Activated naive CD8-positive, alpha-beta T cell treated with anti-CD3 and anti-CD28 coated beads, Interleukin-2, amount 10 ng/mL, durations not matched to agents 7 days and 5 days (primary cell): ENCODE results near the gene CFAP107. TPM values are rescaled to one million over a fixed set of nuclear protein-coding genes. Genes with fewer than 3 reads are reported as not detected.
"Not testable (repeated sequence)": the region's sequence is repeated elsewhere in the genome, so short reads cannot be mapped to it uniquely, and the experiment has no call there.

Source experiments
- ATAC-seq: fragments of 150-1000 bp; cut with Tn5 transposase; one replicate; pipeline ENCODE4 v1.10.0; 2021; ENCODE audit warnings: low read depth, moderate library complexity
- POLR2A ChIA-PET: fragments of 350-600 bp; sonication (Branson Sonifier 250); formaldehyde crosslinking; loops from one replicate; lab custom pipeline; 2021; ENCODE audit warnings: antibody characterized with exemption; lab: Charles Lee
- DNase-seq: peaks from one replicate; pipeline ENCODE4 v3.0.0; 2021
- H3K27ac Mint-ChIP-seq: one replicate; pipeline ENCODE4 v1.8.0; 2022; ENCODE audit warnings: mild to moderate bottlenecking, mixed read lengths
- H3K27me3 Mint-ChIP-seq: one replicate; pipeline ENCODE4 v1.8.0; 2022; ENCODE audit warnings: mild to moderate bottlenecking, moderate library complexity, mixed read lengths
- H3K36me3 Mint-ChIP-seq: one replicate; pipeline ENCODE4 v1.8.0; 2021; ENCODE audit warnings: mild to moderate bottlenecking, mixed read lengths
- H3K4me1 Mint-ChIP-seq: one replicate; pipeline ENCODE4 v1.8.0; 2021; ENCODE audit warnings: mixed read lengths
- H3K4me3 Mint-ChIP-seq: one replicate; pipeline ENCODE4 v1.8.0; 2022; ENCODE audit warnings: mild to moderate bottlenecking, moderate library complexity, mixed read lengths
- H3K9me3 Mint-ChIP-seq: one replicate; pipeline ENCODE4 v1.8.0; 2021; ENCODE audit warnings: mixed read lengths
- total RNA-seq, 2 experiments: library from RNA; stranded (reverse); gene quantifications; one replicate each; pipeline ENCODE4 v1.2.3, GENCODE V29; 2021

The CFAP107 gene
- total RNA-seq, 2 experiments from 2014 or later = not detected

- POLR2A ChIA-PET = no interaction called here
- no peak within 1 kb of the TSS for H3K27ac Mint-ChIP-seq
- H3K4me1 Mint-ChIP-seq = no peaks in the 10 kb centered on the region
- H3K36me3 Mint-ChIP-seq = no peaks in the 10 kb centered on the region
- no peaks in the 10 kb centered on the region for H3K9me3 Mint-ChIP-seq
- no peak within 1 kb of the TSS for H3K4me3 Mint-ChIP-seq
- ATAC-seq (no peak), DNase-seq (no peak)
- peaks cover 27% of the 10 kb centered on the region for H3K27me3 Mint-ChIP-seq
These were observed 30.0 kb upstream of the CFAP107 start, which contains the start of gene AADACL3 for GRCh38 chr1:12715896-12716437. TSS of gene AADACL3 (plus strand) at chr1:12716110. CDS start at chr1:12716177, 67 bp downstream.

- Mint-ChIP-seq H3K27me3 (peaks cover 18% of the 10 kb centered on the region), H3K36me3 (no peaks in the 10 kb centered on the region), H3K4me1 (no peaks in the 10 kb centered on the region), H3K4me3 (no peak overlapping the region), H3K27ac (no peak overlapping the region), H3K9me3 (no peaks in the 10 kb centered on the region)
- POLR2A ChIA-PET = no interaction called here
- ATAC-seq (no peak), DNase-seq (no peak)
These were observed 28.6 kb upstream of the CFAP107 start for GRCh38 chr1:12717301-12717838.

DNA sequence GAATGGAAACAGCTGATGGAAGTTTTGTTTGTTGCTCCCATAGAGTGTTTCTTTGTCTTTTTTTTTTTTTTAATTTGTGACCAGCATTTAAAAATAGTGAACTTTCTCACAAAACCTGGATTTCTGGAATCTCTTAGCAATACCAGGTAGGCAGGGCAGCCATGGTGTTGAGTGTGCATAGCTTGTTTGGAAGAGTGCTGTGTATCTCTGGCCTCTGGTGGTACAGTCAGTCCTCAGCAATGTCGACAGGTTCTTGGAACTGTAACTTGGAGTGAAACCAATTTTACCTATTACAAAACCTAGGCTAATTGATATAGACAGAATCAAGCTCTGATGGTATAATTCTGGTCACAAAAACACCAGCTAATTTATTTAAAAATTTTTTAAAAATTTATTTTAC lies 23.4 kb upstream of the CFAP107 start:
- Mint-ChIP-seq H3K36me3 (no peaks in the 10 kb centered on the region), H3K4me3 (no peak overlapping the region), H3K4me1 (no peaks in the 10 kb centered on the region), H3K27ac (no peak overlapping the region), H3K9me3 (no peaks in the 10 kb centered on the region), H3K27me3 (peaks cover 16% of the 10 kb centered on the region)
- DNase-seq (no peak), ATAC-seq (no peak)
- POLR2A ChIA-PET = no interaction called here

GRCh38 chr1:12728391-12728790 lies 17.6 kb upstream of the CFAP107 start:
- POLR2A ChIA-PET = no interaction called here
- Mint-ChIP-seq H3K27me3 (peaks cover 33% of the 10 kb centered on the region), H3K27ac (no peak overlapping the region), H3K36me3 (no peaks in the 10 kb centered on the region), H3K4me3 (no peak overlapping the region), H3K9me3 (peaks cover 10% of the 10 kb centered on the region), H3K4me1 (no peaks in the 10 kb centered on the region)
- ATAC-seq (no peak), DNase-seq (no peak)

GRCh38 chr1:12730156-12730555 lies 15.8 kb upstream of the CFAP107 start:
- POLR2A ChIA-PET = no interaction called here
- Mint-ChIP-seq H3K4me1 (no peaks in the 10 kb centered on the region), H3K4me3 (no peak overlapping the region), H3K27ac (no peak overlapping the region), H3K36me3 (no peaks in the 10 kb centered on the region), H3K9me3 (peaks cover 10% of the 10 kb centered on the region), H3K27me3 (peaks cover 42% of the 10 kb centered on the region)
- no peak for DNase-seq
- ATAC-seq = no peak

GRCh38 chr1:12731084-12731483 lies 14.9 kb upstream of the CFAP107 start:
- H3K27me3 Mint-ChIP-seq = peaks cover 40% of the 10 kb centered on the region
- POLR2A ChIA-PET, DNase-seq, H3K4me3 Mint-ChIP-seq, H3K4me1 Mint-ChIP-seq, H3K9me3 Mint-ChIP-seq, H3K27ac Mint-ChIP-seq, ATAC-seq, H3K36me3 Mint-ChIP-seq: not testable (repeated sequence)

DNA sequence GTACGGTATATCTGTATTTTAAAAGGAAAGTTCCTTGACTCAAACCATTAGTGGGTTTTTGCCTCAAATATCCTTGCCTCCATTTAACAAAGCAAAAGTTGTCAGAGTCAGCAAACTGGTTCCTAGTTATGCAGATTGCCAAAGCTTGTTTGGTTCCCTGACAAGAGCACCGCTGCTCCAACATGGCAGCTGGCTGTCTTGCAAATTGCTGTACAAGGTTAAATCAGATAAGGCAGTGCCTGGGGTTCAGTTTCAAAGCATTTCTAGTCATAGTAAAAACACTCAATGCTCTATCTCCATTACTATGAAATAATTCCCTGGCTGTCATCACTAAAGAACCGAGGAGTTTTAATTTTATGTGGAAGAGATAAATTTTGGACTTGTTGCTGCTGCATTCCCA lies 11.3 kb upstream of the CFAP107 start:
- H3K27ac Mint-ChIP-seq = no peak overlapping the region
- peaks cover 43% of the 10 kb centered on the region for H3K27me3 Mint-ChIP-seq
- H3K4me3 Mint-ChIP-seq = no peak overlapping the region
- H3K9me3 Mint-ChIP-seq = peaks cover 12% of the 10 kb centered on the region
- H3K36me3 Mint-ChIP-seq = no peaks in the 10 kb centered on the region
- POLR2A ChIA-PET = no interaction called here
- DNase-seq (no peak), ATAC-seq (no peak)
- H3K4me1 Mint-ChIP-seq = no peaks in the 10 kb centered on the region

GRCh38 chr1:12738934-12739333 lies 7.1 kb upstream of the CFAP107 start:
- Mint-ChIP-seq H3K4me3 (no peak overlapping the region), H3K36me3 (no peaks in the 10 kb centered on the region), H3K27me3 (peaks cover 34% of the 10 kb centered on the region), H3K9me3 (peaks cover 2% of the 10 kb centered on the region), H3K4me1 (no peaks in the 10 kb centered on the region), H3K27ac (no peak overlapping the region)
- ATAC-seq = no peak
- POLR2A ChIA-PET = no interaction called here
- no peak for DNase-seq

DNA sequence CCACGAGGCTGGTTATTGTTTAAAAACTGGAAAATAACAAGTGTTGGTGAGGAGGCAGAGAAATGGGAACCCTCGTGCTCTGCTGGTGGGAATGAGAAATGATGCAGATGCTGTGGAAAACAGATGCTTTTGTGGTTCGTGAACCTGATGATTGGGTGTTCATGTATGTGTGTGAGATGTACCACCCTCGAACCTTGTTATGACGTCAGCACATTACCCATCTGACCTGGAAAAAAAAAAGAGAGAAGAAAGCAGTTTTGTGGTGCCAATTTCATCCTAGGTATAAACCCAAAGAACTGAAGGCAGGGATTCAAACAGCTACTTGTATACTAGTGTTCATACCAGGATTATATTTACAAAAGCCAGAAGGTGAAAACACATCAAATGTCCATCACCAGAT lies 6.4 kb upstream of the CFAP107 start:
- Mint-ChIP-seq H3K27me3 (peaks cover 33% of the 10 kb centered on the region), H3K27ac (no peak overlapping the region), H3K9me3 (peaks cover 2% of the 10 kb centered on the region), H3K36me3 (no peaks in the 10 kb centered on the region), H3K4me1 (no peaks in the 10 kb centered on the region), H3K4me3 (no peak overlapping the region)
- DNase-seq (no peak), ATAC-seq (no peak)
- POLR2A ChIA-PET = no interaction called here

- peaks cover 26% of the 10 kb centered on the region for H3K27me3 Mint-ChIP-seq
- peaks cover 6% of the 10 kb centered on the region for H3K4me1 Mint-ChIP-seq
- POLR2A ChIA-PET = no interaction called here
- no peak overlapping the region for H3K4me3 Mint-ChIP-seq
- H3K9me3 Mint-ChIP-seq = no peaks in the 10 kb centered on the region
- no peak overlapping the region for H3K27ac Mint-ChIP-seq
- DNase-seq (no peak), ATAC-seq (no peak)
- H3K36me3 Mint-ChIP-seq = no peaks in the 10 kb centered on the region
These were observed 4.1 kb upstream of the CFAP107 start for GRCh38 chr1:12741946-12742345.

DNA sequence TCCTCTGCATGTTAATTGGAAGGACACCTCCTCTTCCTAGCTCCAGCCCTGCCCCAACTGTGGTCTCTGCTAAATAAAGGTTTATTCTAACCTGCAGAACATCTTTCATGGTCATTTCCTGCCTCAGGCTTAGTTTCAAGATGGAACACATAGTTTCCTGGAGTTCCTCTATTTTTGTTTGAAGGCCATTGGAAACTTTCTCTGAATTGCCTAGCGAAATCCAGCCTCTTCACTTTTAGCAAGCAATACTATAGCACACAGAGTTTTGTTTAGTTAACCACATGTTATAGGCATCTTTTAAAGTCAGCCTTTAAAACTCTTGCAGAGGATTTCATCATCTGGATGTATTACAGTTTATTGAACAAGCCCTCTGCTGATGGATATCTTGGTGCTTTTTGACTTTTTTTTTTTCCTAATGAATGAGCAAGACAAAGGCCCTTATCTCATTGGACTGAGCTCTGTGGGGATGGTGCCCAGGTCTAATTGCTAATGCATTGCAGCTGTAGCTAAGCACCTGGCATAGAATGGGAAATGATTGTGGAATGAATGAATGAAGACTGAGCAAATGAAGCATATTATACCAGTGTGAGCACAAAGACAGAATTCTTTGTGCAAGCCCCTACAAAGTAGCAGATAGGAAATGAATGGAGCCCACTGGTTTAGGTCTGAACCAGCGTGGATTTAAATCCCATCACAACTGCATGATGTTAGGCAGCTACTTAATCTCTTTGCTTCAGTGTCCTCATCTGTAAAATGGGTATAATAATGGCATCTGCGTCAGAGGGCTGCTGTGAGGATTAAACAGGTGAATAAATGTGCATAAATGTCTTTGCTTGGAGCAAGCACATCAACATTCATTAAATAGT lies 641 bp upstream of the CFAP107 start:
- H3K27ac Mint-ChIP-seq = no peak overlapping the region
- peaks cover 14% of the 10 kb centered on the region for H3K9me3 Mint-ChIP-seq
- H3K27me3 Mint-ChIP-seq = peaks cover 32% of the 10 kb centered on the region
- no peak overlapping the region for H3K4me3 Mint-ChIP-seq
- DNase-seq (no peak), ATAC-seq (no peak)
- POLR2A ChIA-PET = no interaction called here
- H3K36me3 Mint-ChIP-seq = peaks cover 4% of the 10 kb centered on the region
- H3K4me1 Mint-ChIP-seq = peaks cover 6% of the 10 kb centered on the region

DNA sequence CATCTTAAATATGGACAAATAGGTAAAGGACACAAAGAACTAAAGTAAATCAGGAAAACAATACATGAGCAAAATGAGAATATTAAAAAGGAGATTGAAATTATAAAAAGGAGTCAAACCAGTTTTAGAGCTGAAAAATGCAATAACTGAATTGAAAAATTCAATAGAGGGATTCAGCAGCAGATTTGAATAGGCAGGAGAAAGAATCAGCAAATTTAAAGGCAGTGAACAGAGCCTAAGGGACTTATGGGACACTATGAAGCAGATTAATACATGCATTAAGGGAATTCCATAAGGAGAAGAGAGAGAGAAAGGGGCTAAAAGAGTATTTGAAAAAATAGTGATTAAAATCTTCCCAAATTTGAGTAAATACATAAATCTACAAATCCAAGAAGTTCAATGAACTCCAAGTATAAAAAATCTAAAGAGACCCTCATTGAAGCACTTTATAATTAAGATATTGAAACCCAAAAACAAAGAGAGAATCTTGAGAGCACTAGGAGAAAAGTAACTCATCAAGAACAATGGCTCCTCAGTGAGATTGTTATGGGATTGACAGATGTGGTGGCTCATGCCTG lies 2.9 kb downstream of the CFAP107 start:
- Mint-ChIP-seq H3K4me1 (peaks cover 6% of the 10 kb centered on the region), H3K27ac (no peak overlapping the region), H3K4me3 (no peak overlapping the region), H3K9me3 (peaks cover 15% of the 10 kb centered on the region), H3K27me3 (peaks cover 39% of the 10 kb centered on the region), H3K36me3 (peaks cover 4% of the 10 kb centered on the region)
- no peak for ATAC-seq
- no peak for DNase-seq
- POLR2A ChIA-PET = no interaction called here

- no peak overlapping the region for H3K4me3 Mint-ChIP-seq
- DNase-seq (no peak), ATAC-seq (no peak)
- H3K9me3 Mint-ChIP-seq = peaks cover 4% of the 10 kb centered on the region
- no peaks in the 10 kb centered on the region for H3K36me3 Mint-ChIP-seq
- peaks cover 39% of the 10 kb centered on the region for H3K27me3 Mint-ChIP-seq
- no peaks in the 10 kb centered on the region for H3K4me1 Mint-ChIP-seq
- POLR2A ChIA-PET = no interaction called here
- H3K27ac Mint-ChIP-seq = no peak overlapping the region
These were observed 8.7 kb downstream of the CFAP107 start for GRCh38 chr1:12754738-12755137.

GRCh38 chr1:12756273-12756672 lies 10.3 kb downstream of the CFAP107 start:
- ATAC-seq = no peak
- DNase-seq = no peak
- POLR2A ChIA-PET = no interaction called here
- Mint-ChIP-seq H3K9me3 (no peaks in the 10 kb centered on the region), H3K4me3 (no peak overlapping the region), H3K36me3 (no peaks in the 10 kb centered on the region), H3K27ac (no peak overlapping the region), H3K27me3 (peaks cover 33% of the 10 kb centered on the region), H3K4me1 (no peaks in the 10 kb centered on the region)
